Measurements from ENCODE around the gene EDA. TPM values are rescaled to one million over a fixed set of nuclear protein-coding genes. Genes with fewer than 3 reads are reported as not detected.

Gene EDA
- total RNA-seq, 1 experiment from 2014 or later: 3.3 TPM

GRCh38 chrX:70043685-70044084, 427.8 kb downstream of the EDA start:
- DNase-seq (ENCODE audit: low spot score): no peak
- in situ Hi-C loops (cut with HindIII; ENCODE audit: low sequenced_read_pairs): no loop called here

DNA sequence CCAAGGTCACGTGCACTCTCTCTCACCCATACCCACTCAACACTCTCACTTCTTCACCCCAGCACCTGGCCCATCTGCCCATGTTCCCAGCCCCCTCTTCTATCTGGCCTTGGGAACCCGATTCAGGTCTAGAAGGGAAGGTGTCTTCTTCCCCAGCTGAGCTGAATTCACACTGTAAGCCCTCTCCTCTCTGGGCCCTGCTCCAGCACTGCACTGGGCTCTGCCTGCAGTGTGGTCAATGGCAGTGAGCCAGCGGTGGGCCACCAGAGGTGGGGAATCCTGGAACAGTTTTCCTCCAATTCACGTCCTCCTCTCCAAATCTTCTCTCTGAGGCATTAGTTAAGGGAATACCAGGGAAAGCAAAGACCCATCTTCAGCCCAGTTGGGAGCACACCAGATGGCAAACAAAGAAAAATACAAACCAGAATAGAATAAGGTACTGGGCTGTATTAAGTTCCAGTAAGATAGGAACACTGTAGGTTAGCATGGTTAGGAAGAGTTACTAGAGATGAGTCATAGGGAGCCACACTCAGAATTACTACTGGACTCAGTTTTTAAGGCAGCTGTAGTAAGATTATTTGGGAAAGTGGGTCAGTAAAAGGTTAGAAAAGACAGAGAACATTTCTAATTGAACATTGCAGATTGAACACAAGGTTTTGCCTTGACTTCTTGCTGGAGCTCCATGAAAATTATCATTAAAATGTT, 428.8 kb downstream of the EDA start:
- no peak for DNase-seq (ENCODE audit: low spot score)
- in situ Hi-C loops (cut with HindIII; ENCODE audit: low sequenced_read_pairs): no loop called here

DNA sequence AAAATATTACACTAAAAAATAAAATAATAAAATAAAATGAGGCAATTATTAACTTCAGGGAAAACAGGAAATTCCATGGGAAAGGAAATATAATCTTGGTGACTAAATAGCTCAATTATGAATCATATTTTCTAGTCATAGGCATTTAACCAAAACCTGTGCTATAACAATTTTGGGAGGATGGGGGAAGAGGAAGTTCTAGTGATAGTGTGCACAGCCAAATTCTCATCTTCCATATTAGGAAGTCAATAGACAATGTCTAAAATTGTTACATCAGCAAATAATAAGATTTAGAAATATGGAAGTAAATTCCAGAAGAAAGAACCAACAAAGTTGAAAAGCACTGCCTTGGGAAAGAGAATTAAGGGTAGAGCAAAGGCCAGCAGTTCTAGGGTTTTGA, 431.1 kb downstream of the EDA start:
- DNase-seq (ENCODE audit: low spot score): no peak
- in situ Hi-C loops (cut with HindIII; ENCODE audit: low sequenced_read_pairs): no loop called here

- no peak for DNase-seq (ENCODE audit: low spot score)
- in situ Hi-C loops (cut with HindIII; ENCODE audit: low sequenced_read_pairs): no loop called here
Measured at GRCh38 chrX:70049406-70049805, 433.5 kb downstream of the EDA start.

GRCh38 chrX:70049925-70050324, 434.0 kb downstream of the EDA start, which contains the start of gene AWAT2:
TSS of gene AWAT2 (minus strand) at chrX:70049938. CDS start at chrX:70049932, 6 bp downstream.
- no peak for DNase-seq (ENCODE audit: low spot score)
- in situ Hi-C loops (cut with HindIII; ENCODE audit: low sequenced_read_pairs): no loop called here

DNA sequence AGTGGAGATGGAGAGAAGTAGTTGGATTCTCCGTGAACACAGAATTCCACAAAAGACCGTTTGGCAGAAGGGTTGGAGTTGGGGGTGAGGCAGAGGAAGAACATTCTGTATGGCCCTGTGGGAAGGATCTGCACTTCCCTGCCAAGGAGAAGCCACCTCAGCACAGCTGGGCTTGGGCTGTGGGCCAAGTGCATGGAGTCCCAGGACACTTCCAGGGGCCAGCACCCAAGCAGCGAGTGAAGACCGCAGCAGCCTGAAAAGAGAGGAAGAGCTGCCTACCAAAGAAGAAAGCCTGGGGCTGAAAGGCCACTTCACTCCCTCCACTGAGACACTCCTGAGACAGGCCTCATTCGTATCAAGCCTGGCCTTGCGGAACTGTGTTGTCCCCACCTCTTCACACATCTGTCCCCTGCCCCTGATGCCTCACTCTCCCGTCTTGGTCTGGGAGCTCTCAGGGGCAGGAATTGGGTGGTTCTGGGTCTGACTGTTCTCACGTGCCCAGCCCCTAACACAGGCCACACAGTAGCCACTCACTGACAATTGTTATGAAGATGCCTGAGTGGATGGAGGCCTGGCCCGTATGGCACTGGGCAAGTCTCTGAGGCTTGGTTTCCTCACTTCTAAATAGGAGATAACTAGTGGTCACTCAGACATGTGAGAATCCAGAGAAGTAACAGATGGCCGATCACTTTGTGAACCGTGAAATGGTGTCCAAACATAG, 437.1 kb downstream of the EDA start:
- DNase-seq (ENCODE audit: low spot score): no peak
- in situ Hi-C loops (cut with HindIII; ENCODE audit: low sequenced_read_pairs): no loop called here

- no peak for DNase-seq (ENCODE audit: low spot score)
- in situ Hi-C loops (cut with HindIII; ENCODE audit: low sequenced_read_pairs): no loop called here
Measured at GRCh38 chrX:70054391-70054790, 438.5 kb downstream of the EDA start.

GRCh38 chrX:70062076-70062475, 446.2 kb downstream of the EDA start, which contains the start of gene OTUD6A:
TSS of gene OTUD6A (plus strand) at chrX:70062457. CDS start at chrX:70062525, 68 bp downstream.
- no peak for DNase-seq (ENCODE audit: low spot score)

DNA sequence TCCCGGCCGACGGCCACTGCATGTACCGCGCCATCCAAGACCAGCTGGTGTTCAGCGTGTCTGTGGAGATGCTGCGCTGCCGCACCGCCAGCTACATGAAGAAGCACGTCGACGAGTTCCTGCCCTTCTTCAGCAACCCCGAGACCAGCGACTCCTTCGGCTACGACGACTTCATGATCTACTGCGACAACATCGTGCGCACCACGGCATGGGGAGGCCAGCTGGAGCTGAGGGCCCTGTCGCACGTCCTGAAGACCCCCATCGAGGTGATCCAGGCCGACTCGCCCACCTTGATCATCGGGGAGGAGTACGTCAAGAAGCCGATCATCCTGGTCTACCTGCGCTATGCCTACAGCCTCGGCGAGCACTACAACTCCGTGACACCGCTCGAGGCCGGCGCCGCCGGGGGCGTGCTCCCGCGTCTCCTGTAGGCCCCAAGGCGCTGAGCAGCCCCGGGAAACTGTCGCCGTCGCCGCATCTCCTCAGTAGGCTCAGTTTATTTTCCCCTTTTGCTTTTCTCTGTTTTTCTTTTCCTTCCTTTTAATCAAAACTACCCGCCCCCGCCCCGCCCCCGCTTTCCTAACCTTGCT, 447.1 kb downstream of the EDA start:
- in situ Hi-C loops (cut with HindIII; ENCODE audit: low sequenced_read_pairs): no loop called here
- DNase-seq (ENCODE audit: low spot score): no peak

More at GRCh38 chrX:70062076-70062475, 446.2 kb downstream of the EDA start, which contains the start of gene OTUD6A:
- in situ Hi-C loops (cut with HindIII; ENCODE audit: low sequenced_read_pairs): no loop called here

DNA sequence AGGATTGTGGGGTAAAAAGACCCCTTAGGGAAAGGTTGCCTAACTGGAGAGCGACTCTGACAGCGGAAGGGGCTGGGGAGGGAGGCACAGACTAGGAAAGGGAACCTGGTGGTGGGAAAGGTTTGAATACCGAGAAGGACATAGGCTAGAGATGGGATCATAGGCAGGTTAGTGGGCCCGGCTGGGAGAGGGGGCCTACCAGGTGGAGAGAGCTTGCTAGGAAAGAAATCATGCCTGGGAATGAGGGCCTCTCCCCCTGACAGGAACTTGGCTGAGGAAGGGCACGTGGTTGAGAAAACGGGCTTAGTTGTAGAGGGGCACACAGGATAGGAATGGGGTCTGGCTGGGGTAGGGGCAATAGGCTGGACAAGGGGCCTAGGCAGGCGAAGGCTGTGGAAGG, 450.7 kb downstream of the EDA start:
- in situ Hi-C loops (cut with HindIII; ENCODE audit: low sequenced_read_pairs): no loop called here
- no peak for DNase-seq (ENCODE audit: low spot score)

- no peak for DNase-seq (ENCODE audit: low spot score)
- in situ Hi-C loops (cut with HindIII; ENCODE audit: low sequenced_read_pairs): no loop called here
Measured at GRCh38 chrX:70079297-70079696, 463.4 kb downstream of the EDA start.

- in situ Hi-C loops (cut with HindIII; ENCODE audit: low sequenced_read_pairs): no loop called here
- DNase-seq (ENCODE audit: low spot score): no peak
Measured at GRCh38 chrX:70079870-70080269, 464.0 kb downstream of the EDA start.

DNA sequence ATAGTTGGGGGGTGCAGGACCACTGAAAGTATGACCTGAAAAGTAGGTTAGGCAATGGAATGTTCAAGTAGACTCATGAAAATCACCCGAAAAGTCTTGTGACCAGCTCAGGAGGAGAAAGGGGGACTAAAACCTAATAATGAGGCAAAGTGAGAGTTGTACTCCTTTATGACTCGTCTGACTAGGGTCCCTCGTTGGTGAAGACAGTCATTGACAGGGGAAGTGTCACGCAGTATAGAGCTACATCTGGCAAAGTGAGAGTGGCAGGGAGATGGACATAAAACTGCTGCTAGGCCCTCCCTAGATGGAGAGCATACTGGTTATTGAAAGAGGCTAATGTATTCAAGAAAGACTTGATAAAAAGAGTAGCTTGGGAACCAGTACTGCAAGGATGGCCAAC, 466.8 kb downstream of the EDA start:
- DNase-seq (ENCODE audit: low spot score): no peak
- in situ Hi-C loops (cut with HindIII; ENCODE audit: low sequenced_read_pairs): no loop called here

DNA sequence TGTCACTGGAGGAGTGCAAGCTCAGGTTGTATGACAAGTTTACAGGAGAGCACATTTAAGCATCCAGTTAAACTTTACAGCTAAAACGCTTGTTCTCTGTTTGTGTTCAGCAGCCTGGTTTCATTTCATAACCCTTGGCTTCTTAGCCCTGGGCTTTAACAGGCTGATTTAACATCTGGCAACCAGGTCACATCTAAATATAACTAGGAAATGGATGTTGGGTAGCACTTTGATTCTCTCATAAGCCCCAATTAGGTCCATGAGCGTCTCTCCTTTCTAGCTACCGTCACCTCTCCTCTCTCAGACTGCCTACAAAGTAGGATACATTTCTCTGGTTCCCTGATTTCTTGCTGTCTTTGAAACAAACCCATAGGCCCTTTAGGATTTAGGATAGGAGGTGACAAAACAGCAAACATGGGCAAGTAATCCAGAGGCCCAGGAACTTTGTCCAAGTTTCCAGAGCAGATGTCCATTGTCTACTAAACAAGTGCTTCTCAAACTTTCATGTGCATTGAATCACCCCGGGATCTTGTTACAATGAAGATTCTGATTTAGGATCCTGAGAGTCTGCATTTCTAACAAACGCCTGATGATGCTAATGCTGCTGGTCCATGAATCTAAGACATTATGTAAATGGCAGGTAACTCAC, 468.8 kb downstream of the EDA start:
- no peak for DNase-seq (ENCODE audit: low spot score)
- in situ Hi-C loops (cut with HindIII; ENCODE audit: low sequenced_read_pairs): no loop called here

DNA sequence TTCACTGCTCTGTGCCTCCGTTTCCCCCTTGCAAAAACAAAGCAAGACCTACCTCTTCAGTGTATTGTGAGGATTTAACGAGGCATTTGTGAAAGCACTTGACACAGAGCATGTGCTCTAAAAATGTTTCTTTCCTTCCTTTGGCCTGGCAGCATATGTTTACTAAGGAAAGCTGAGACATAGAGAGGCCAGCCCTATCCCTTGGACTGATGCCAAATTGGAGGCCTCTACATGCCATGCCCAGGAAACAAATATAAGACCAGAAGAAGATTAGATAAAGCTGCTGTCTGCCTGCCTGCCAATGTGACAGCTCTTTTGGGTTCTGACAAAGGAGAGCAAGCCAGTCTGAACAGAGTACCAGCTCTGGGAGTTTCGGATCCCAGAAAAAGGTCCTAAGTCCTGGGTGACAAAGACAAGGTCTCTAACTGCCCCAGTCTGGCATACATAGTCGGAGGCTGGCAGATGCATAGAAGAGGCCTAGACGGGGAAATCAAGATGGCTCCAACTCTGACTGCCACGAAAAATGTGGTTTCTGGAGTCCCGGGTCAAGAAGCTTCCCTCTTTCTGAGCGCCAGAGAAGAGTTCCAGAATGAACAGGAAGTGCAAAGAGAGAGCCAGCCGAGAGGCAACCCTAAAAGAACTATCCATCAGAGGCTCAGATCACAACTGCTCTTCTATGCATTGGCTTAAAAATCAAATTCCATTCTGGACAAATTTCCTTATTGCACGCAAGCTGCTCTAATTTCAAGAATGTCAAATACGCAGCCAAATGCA, 472.1 kb downstream of the EDA start:
- in situ Hi-C loops (cut with HindIII; ENCODE audit: low sequenced_read_pairs): no loop called here
- peak; percentile 19 for DNase-seq (ENCODE audit: low spot score)

GRCh38 chrX:70088751-70089150, 472.8 kb downstream of the EDA start:
- in situ Hi-C loops (cut with HindIII; ENCODE audit: low sequenced_read_pairs): no loop called here
- DNase-seq (ENCODE audit: low spot score): peak; percentile 17

Measured in G401 (cell line).